ENCODE measurements around the gene RNPEP. TPM values are rescaled to one million over a fixed set of nuclear protein-coding genes. Genes with fewer than 3 reads are reported as not detected.

Gene RNPEP
- total RNA-seq, 1 experiment from 2014 or later: 108 TPM

- intact Hi-C loops (cut with micrococcal nuclease; ENCODE audit: unreplicated experiment): loop anchor here (1.0 kb wide), 6 partner anchors 12 to 67 kb away; partner anchors contain the start of gene ELF3
- TF ChIP-seq CTCF (conservative IDR thresholded peaks at IDR 0.05): no peak
- no peak for TF ChIP-seq EZH2 (IDR thresholded peaks at IDR 0.05; ENCODE audit: low read depth)
- Histone ChIP-seq H3K79me2 (ENCODE audit: low read depth) (no peaks in the 10 kb centered on the region), H2AFZ (no peak overlapping the region), H3K4me2 (peak overlapping the region; percentile 76), H3K9me3 (ENCODE audit: insufficient read depth, low read depth) (no peaks in the 10 kb centered on the region), H3K36me3 (ENCODE audit: low read depth) (no peaks in the 10 kb centered on the region), H3K27me3 (ENCODE audit: insufficient read depth, low read depth) (no peaks in the 10 kb centered on the region), H3K27ac (peak overlapping the region; percentile 98), H3K9me2 (ENCODE audit: insufficient read depth) (no peaks in the 10 kb centered on the region), H3F3A (ENCODE audit: insufficient read depth, low read depth) (peaks cover 55% of the 10 kb centered on the region), H4K20me1 (ENCODE audit: insufficient read depth) (no peaks in the 10 kb centered on the region), H3K4me3 (peak overlapping the region; percentile 24; the same call in 1 of the 2 replicates), H3K4me1 (replicated peaks; ENCODE audit: insufficient read depth) (peaks cover 78% of the 10 kb centered on the region)
- no TSS peak for BruUV-seq (replicated peaks)
- POLR2A ChIA-PET (ENCODE audit: unreplicated experiment): interaction anchor here (0.5 to 2.5 kb wide), 13 partner anchors 8 to 1836 kb away, joined by 3 to 66 read pairs (median 13); partner anchors contain the start of gene ELF3
- DNase-seq: peak; percentile 95 to 97
- CTCF ChIA-PET: interaction anchor here (0.8 to 1.6 kb wide), 6 partner anchors 10 to 60 kb away, joined by 3 to 10 read pairs (median 4); no protein-coding TSS in a partner anchor
Observed at GRCh38 chr1:202046227-202046626, 63.8 kb downstream of the RNPEP start.

GRCh38 chr1:202046748-202047708 is 64.6 kb downstream of the RNPEP start:
- H3K9me2 ChIP-seq (ENCODE audit: insufficient read depth): no peaks in the 10 kb centered on the region
- ChIA-PET CTCF (interaction anchor here (0.5 to 1.6 kb wide), 7 partner anchors 9 to 66 kb away, joined by 3 to 10 read pairs (median 3); no protein-coding TSS in a partner anchor), POLR2A (ENCODE audit: unreplicated experiment) (interaction anchor here (0.5 to 2.5 kb wide), 17 partner anchors 10 to 1837 kb away, joined by 3 to 66 read pairs (median 8); partner anchors contain the start of genes ELF3 and TIMM17A)
- H4K20me1 ChIP-seq (ENCODE audit: insufficient read depth): no peaks in the 10 kb centered on the region
- H3K79me2 ChIP-seq (ENCODE audit: low read depth): no peaks in the 10 kb centered on the region
- DNase-seq: peak; percentile 70 to 99
- peak overlapping the region; percentile 24; the same call in 1 of the 2 replicates for H3K4me3 ChIP-seq
- peak overlapping the region; percentile 98 for H3K27ac ChIP-seq
- H3K36me3 ChIP-seq (ENCODE audit: low read depth): no peaks in the 10 kb centered on the region
- TSS peak; percentile 79 for BruUV-seq (replicated peaks)
- no peaks in the 10 kb centered on the region for H3K27me3 ChIP-seq (ENCODE audit: insufficient read depth, low read depth)
- H3K4me2 ChIP-seq: peak overlapping the region; percentile 76
- no peaks in the 10 kb centered on the region for H3K9me3 ChIP-seq (ENCODE audit: insufficient read depth, low read depth)
- intact Hi-C loops (cut with micrococcal nuclease; ENCODE audit: unreplicated experiment): loop anchor here (1.0 kb wide), 7 partner anchors 9 to 66 kb away; partner anchors contain the start of gene ELF3
- no peak for TF ChIP-seq EZH2 (IDR thresholded peaks at IDR 0.05; ENCODE audit: low read depth)
- no peak for TF ChIP-seq CTCF (conservative IDR thresholded peaks at IDR 0.05)
- H3F3A ChIP-seq (ENCODE audit: insufficient read depth, low read depth): peaks cover 53% of the 10 kb centered on the region
- no peak overlapping the region for H2AFZ ChIP-seq
- H3K4me1 ChIP-seq (replicated peaks; ENCODE audit: insufficient read depth): peaks cover 70% of the 10 kb centered on the region

- Histone ChIP-seq H3K27me3 (ENCODE audit: insufficient read depth, low read depth) (no peaks in the 10 kb centered on the region), H3K4me2 (peak overlapping the region; percentile 76), H4K20me1 (ENCODE audit: insufficient read depth) (no peaks in the 10 kb centered on the region), H3K79me2 (ENCODE audit: low read depth) (no peaks in the 10 kb centered on the region), H3F3A (ENCODE audit: insufficient read depth, low read depth) (peaks cover 53% of the 10 kb centered on the region), H3K4me3 (no peak overlapping the region), H3K27ac (peak overlapping the region; percentile 98), H2AFZ (no peak overlapping the region), H3K9me3 (ENCODE audit: insufficient read depth, low read depth) (no peaks in the 10 kb centered on the region), H3K9me2 (ENCODE audit: insufficient read depth) (no peaks in the 10 kb centered on the region), H3K36me3 (ENCODE audit: low read depth) (no peaks in the 10 kb centered on the region), H3K4me1 (replicated peaks; ENCODE audit: insufficient read depth) (peaks cover 69% of the 10 kb centered on the region)
- ChIA-PET POLR2A (ENCODE audit: unreplicated experiment) (interaction anchor here (0.6 to 2.5 kb wide), 4 partner anchors 9 to 93 kb away, joined by 3 to 60 read pairs (median 20); partner anchors contain the start of gene TIMM17A), CTCF (interaction anchor here (0.5 to 0.7 kb wide), 2 partner anchors 48 to 65 kb away, joined by 3 read pairs; no protein-coding TSS in a partner anchor)
- intact Hi-C loops (cut with micrococcal nuclease; ENCODE audit: unreplicated experiment): loop anchor here (1.0 kb wide), 1 partner anchor 8 kb away; no protein-coding TSS in a partner anchor
- TF ChIP-seq CTCF (conservative IDR thresholded peaks at IDR 0.05) (no peak), EZH2 (IDR thresholded peaks at IDR 0.05; ENCODE audit: low read depth) (no peak)
- DNase-seq: no peak
- BruUV-seq (replicated peaks): no TSS peak
Observed at GRCh38 chr1:202047977-202048376, 65.5 kb downstream of the RNPEP start.

All from PC-9 (cell line).